PFSK-1 (cell line): ENCODE measurements around the gene FOSL1.

Experiments
- FOXP2 ChIP-seq: optimal IDR thresholded peaks from 2 replicates; pipeline ENCODE3; 2011; ENCODE audit warnings: borderline replicate concordance, control low read depth, inconsistent platforms; ENCODE audit not compliant: insufficient read depth; ENCODE audit errors: extremely low read length, extremely low read depth
- POLR2AphosphoS5 ChIP-seq: IDR thresholded peaks from 2 replicates; pipeline ENCODE4 v1.6.1; 2012; ENCODE audit warnings: low read depth, mild to moderate bottlenecking, control low read depth, low read length, moderate library complexity
- SIN3A ChIP-seq: IDR thresholded peaks from 2 replicates; pipeline ENCODE4 v1.6.1; 2012; ENCODE audit warnings: mild to moderate bottlenecking, low read length, moderate library complexity, borderline replicate concordance; ENCODE audit not compliant: insufficient read depth
- TAF1 ChIP-seq: IDR thresholded peaks from 2 replicates; pipeline ENCODE4 v1.6.1; 2012; ENCODE audit warnings: low read length, control low read depth, borderline replicate concordance; ENCODE audit not compliant: insufficient read depth
- TF ChIP-seq, protein P1 (sequence below), 2 experiments: IDR thresholded peaks; 2 replicates each; pipeline versions ENCODE4 v1.6.1 to v1.8.0; 2011 to 2012; ENCODE audit warnings: low read depth in 2 of 2, low read length in 2 of 2, control low read depth in 1 of 2, inconsistent platforms in 1 of 2, mild to moderate bottlenecking in 1 of 2, moderate library complexity in 1 of 2; ENCODE audit not compliant: insufficient read depth in 1 of 2

FOSL1 gene

DNA sequence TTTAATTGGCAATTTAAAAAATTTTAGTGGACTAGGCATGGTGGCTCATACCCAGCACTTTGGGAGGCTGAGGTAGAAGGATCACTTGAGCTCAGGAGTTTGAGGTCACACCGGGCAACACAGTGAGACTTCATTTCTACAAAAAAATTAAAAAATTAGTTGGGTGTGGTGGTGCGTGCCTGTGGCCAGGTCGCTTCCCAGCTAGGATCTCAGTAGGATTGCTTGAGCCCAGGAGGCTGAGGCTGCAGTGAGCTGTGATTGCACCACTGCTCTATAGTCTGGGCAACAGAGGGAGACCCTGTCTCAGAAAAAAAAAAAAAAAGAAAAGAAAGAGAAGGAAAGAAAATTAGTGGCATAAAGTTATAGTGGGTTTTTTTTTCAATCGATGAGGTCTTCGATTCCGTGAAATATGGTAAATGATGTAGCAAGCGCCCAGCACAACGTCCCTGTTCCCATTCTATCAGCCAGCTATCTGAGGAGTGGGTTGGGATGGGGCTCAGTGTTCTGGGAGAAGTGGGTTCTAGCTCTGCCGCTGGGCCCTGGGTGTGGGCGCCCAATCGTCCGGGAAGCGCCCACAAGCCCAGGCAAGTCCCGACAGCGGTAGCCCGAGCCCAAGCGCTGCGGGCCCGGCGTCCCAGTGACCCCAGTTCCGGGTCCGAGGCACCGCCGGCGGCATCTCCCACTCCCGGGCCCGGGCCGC is 1.4 kb downstream of the FOSL1 start:
- no peak for TF ChIP-seq TAF1
- no peak for TF ChIP-seq SIN3A
- no peak for TF ChIP-seq POLR2AphosphoS5

DNA sequence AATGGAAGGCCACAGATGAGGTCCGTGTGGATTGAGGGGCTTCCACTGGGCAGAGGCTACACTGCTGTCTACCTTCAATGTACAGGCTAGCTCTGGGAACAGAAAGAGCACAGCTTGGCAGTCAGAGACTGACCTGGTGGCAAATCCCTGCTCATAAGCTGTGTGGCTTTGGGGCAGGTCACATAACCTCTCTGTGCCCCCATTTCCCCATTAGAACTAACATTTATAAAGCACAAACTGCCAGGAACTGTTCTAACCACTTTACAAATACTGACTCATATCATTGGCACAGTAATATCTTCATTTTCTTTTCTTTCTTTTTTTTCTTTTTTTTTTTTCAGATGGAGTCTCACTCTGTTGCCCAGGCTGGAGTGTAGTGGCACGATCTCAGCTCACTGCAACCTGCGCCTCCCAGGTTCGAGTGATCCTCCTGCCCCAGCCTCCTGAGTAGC is 3.1 kb downstream of the FOSL1 start:
- no peak for TF ChIP-seq POLR2AphosphoS5
- TF ChIP-seq TAF1 = no peak
- TF ChIP-seq SIN3A = no peak
- TF ChIP-seq, protein P1, sequence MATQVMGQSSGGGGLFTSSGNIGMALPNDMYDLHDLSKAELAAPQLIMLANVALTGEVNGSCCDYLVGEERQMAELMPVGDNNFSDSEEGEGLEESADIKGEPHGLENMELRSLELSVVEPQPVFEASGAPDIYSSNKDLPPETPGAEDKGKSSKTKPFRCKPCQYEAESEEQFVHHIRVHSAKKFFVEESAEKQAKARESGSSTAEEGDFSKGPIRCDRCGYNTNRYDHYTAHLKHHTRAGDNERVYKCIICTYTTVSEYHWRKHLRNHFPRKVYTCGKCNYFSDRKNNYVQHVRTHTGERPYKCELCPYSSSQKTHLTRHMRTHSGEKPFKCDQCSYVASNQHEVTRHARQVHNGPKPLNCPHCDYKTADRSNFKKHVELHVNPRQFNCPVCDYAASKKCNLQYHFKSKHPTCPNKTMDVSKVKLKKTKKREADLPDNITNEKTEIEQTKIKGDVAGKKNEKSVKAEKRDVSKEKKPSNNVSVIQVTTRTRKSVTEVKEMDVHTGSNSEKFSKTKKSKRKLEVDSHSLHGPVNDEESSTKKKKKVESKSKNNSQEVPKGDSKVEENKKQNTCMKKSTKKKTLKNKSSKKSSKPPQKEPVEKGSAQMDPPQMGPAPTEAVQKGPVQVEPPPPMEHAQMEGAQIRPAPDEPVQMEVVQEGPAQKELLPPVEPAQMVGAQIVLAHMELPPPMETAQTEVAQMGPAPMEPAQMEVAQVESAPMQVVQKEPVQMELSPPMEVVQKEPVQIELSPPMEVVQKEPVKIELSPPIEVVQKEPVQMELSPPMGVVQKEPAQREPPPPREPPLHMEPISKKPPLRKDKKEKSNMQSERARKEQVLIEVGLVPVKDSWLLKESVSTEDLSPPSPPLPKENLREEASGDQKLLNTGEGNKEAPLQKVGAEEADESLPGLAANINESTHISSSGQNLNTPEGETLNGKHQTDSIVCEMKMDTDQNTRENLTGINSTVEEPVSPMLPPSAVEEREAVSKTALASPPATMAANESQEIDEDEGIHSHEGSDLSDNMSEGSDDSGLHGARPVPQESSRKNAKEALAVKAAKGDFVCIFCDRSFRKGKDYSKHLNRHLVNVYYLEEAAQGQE (IDR thresholded peaks at IDR 0.05; ENCODE audit: insufficient read depth in 1 of 2, low read depth in 2 of 2, low read length in 2 of 2) = no peak
- no peak for TF ChIP-seq FOXP2

DNA sequence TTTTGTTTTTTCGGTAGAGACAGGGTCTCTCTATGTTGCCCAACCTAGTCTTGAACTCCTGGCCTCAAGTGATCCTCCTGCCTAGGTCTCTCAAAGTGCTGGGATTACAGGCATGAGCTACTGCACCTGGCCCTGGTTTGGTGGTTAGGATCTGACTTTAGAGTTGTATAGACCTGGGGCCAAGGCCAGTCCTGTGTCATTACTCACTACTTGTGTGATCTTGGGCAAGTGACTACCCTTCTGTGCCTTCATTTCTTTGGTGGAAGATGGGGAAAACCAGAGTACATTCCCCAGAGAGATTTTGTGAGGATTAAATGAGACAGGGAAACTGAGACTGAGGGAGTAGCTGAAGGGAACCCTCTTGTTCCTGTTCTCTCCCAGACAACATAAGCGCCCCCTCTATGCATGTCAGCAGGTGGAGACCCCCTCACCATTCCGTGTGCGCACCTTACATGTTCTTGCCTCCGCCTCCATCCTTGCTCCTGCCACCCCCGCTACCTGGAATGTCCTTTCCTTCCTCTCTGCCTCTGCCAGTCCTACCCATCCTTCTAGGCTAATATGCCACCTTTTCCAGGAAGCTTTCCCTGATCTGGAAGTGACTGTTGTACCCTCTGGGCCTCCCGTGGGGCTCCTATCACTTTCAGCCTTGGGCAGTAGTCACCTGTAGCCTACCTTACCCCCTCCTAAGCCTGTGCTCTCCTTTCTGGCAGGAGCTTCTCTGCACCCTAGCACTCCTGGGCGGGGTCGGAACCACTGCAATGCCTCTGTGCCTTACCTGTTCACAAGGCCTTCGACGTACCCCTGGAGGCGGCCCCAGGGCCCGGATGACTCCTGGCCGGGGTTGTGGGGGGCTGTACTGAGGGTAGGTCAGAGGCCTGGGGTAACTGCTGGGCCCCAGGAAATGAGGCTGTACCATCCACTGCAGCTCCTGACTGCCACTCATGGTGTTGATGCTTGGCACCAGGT is 3.9 kb downstream of the FOSL1 start:
- TF ChIP-seq, protein P1 (IDR thresholded peaks at IDR 0.05; ENCODE audit: insufficient read depth in 1 of 2, low read depth in 2 of 2, low read length in 2 of 2) = no peak
- TF ChIP-seq POLR2AphosphoS5 = no peak
- TF ChIP-seq FOXP2 = no peak
- TF ChIP-seq TAF1 = no peak
- no peak for TF ChIP-seq SIN3A

DNA sequence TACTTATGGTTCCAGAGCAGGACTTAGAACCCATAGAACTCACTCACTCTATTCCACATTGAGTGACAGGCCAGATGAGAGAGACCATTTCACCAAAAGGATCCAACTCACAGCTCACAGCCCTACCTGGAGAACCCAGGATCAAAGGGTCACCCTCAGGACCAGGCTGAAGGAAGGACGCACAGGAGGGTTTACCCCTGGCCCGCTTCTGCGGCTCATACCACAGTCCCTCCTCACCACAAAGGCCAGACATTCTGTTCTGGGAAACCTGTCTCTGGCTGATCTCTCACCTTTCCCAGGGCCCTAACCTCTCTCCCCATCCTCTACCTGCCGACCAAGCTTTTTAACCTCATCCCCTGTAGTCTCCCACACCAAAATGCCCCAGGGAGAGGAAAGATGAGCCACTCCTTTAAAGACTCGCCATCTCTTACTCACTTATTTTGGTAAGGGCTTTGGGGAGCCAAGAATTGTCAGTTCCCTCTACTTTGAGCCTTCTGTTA is 4.7 kb downstream of the FOSL1 start:
- TF ChIP-seq FOXP2 (no peak), POLR2AphosphoS5 (peak; percentile 41)

DNA sequence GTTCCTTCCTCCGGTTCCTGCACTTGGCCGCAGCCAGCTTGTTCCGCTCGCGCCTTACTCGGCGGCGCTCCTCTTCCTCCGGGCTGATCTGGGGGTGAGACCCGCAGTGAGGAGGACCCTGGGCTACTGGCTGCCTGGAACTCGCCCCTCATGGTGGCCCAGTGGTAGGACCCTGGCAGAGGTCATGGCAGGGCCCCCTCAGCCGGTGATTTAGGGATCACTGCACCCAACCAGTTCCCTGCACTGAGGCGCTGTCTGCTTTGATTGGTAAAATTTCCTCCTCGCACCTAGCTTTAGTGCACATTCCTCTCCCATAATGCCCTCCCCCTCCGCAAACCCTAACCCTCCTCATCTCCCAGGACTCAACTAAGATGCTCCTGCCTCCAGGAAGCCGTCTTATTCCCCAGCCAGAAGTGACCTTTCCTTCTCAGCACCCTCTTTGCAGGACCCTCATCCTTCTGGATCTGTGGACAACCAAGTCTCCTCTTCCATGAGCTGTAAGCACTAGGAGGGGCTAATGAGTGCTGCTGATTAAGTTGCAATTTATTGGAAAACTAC is 6.1 kb downstream of the FOSL1 start:
- TF ChIP-seq, protein P1 (IDR thresholded peaks at IDR 0.05; ENCODE audit: insufficient read depth in 1 of 2, low read depth in 2 of 2, low read length in 2 of 2) = no peak
- TF ChIP-seq SIN3A = no peak
- no peak for TF ChIP-seq FOXP2
- TF ChIP-seq TAF1 = no peak
- TF ChIP-seq POLR2AphosphoS5 = no peak
